HFFc6 (cell line): ENCODE measurements around the gene FTSJ1. TPM values are rescaled to one million over a fixed set of nuclear protein-coding genes. Genes with fewer than 3 reads are reported as not detected.

ENCODE experiments used
- DNase-seq: peaks from one replicate; pipeline ENCODE4 v3.0.0-alpha.2; 2018
- H3K27ac Mint-ChIP-seq: 2 replicates; pipeline ENCODE4 v1.8.0; 2020; ENCODE audit warnings: mild to moderate bottlenecking, mixed read lengths
- H3K27me3 Mint-ChIP-seq: 2 replicates; pipeline ENCODE4 v1.8.0; 2021; ENCODE audit warnings: mild to moderate bottlenecking, moderate library complexity, mixed read lengths; ENCODE audit not compliant: insufficient read depth
- H3K36me3 Mint-ChIP-seq: 2 replicates; pipeline ENCODE4 v1.8.0; 2021; ENCODE audit warnings: low read depth, mixed read lengths
- H3K4me1 Mint-ChIP-seq: 2 replicates; pipeline ENCODE4 v1.8.0; 2020; ENCODE audit warnings: low read depth, mixed read lengths
- H3K4me3 Mint-ChIP-seq: 2 replicates; pipeline ENCODE4 v1.8.0; 2020; ENCODE audit warnings: mild to moderate bottlenecking, moderate library complexity, mixed read lengths
- H3K9me3 Mint-ChIP-seq: 2 replicates; pipeline ENCODE4 v1.8.0; 2020; ENCODE audit warnings: mild to moderate bottlenecking, mixed read lengths
- CTCF ChIP-seq: fragments of 200-600 bp; sonication (generic); IDR thresholded peaks from 2 replicates; pipeline ENCODE4 v1.5.0; 2021; ENCODE audit warnings: antibody characterized with exemption, mild to moderate bottlenecking
- total RNA-seq, 6 experiments: library from RNA; stranded (reverse); fragmentation: NEBNext Ultra II Directional; extraction: Animal tissue kit (Norgen Biotek cat#: 25700); gene quantifications; 2 replicates in 1 of 6; 3 replicates in 5 of 6; pipeline ENCODE4 v1.2.3, GENCODE V29; 2021

The FTSJ1 gene
- total RNA-seq, 6 experiments from 2014 or later = 51.5 to 66.7 (median 59.7) TPM

DNA sequence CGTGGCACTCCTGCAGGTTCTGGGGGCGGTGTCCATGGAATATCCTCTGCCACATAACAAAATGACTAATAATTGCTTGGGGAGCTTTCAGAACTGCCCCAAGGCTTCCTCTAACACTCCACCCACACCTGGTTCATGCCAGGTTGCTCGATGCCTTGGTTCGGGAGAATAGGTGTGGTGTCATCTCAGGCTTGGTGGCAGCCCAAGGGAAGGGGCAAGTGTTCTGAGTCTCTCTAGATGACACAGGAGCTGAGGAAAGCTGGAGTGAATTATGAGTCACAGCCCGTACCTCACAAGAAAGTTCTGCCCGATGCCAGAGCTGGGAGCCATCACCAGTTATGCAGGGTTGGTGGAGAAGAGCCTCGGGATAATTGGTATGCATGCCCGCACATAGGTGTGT lies 14.7 kb downstream of the FTSJ1 start:
- Mint-ChIP-seq H3K9me3 (no peaks in the 10 kb centered on the region), H3K27me3 (peaks cover 2% of the 10 kb centered on the region), H3K4me3 (no peak overlapping the region; the same call in 1 of the 2 replicates), H3K36me3 (peaks cover 5% of the 10 kb centered on the region; the same call in 1 of the 2 replicates), H3K27ac (peak overlapping the region; percentile 84), H3K4me1 (peaks cover 40% of the 10 kb centered on the region)
- TF ChIP-seq CTCF = no peak
- peak; percentile 19 for DNase-seq

GRCh38 chrX:48491809-48492208 lies 15.8 kb downstream of the FTSJ1 start:
- Mint-ChIP-seq H3K27ac (peak overlapping the region; percentile 90), H3K36me3 (peaks cover 5% of the 10 kb centered on the region; the same call in 1 of the 2 replicates), H3K4me1 (peaks cover 46% of the 10 kb centered on the region), H3K9me3 (no peaks in the 10 kb centered on the region), H3K27me3 (peaks cover 3% of the 10 kb centered on the region), H3K4me3 (no peak overlapping the region)
- TF ChIP-seq CTCF = no peak
- no peak for DNase-seq

DNA sequence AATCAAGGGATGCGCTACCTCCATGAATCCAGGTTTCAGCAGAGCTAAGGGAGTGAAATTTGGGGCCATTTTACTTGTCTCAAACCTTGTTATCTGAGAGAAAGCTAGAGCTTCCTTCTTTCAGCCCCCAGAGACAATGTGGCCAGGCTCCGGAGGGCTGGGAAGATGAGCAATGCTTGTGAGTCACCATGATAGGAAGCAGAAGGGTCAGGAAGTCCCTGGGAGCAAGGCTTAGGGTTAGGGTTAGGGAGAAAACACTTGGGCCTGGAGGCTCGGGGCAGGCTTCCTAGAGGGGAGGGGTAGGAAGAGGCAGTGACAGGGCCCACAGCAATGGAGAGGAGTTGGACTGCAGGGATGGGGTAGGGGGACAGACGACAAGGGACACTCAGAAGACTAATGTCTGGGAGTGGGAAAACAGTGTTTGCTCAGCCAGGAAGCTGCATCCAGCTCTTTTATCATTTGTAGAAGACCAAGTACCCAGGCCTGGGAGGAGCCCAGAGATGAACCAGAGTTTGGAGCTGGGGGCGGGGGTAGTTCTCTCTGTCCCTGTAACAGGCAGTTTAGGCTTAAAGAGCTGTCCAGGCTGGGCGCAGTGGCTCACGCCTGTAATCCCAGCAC lies 16.4 kb downstream of the FTSJ1 start:
- Mint-ChIP-seq H3K4me1 (peaks cover 42% of the 10 kb centered on the region), H3K36me3 (no peaks in the 10 kb centered on the region), H3K9me3 (no peaks in the 10 kb centered on the region), H3K27me3 (peaks cover 3% of the 10 kb centered on the region), H3K4me3 (no peak overlapping the region), H3K27ac (peak overlapping the region; percentile 90)
- peak; percentile 15 for DNase-seq
- no peak for TF ChIP-seq CTCF

DNA sequence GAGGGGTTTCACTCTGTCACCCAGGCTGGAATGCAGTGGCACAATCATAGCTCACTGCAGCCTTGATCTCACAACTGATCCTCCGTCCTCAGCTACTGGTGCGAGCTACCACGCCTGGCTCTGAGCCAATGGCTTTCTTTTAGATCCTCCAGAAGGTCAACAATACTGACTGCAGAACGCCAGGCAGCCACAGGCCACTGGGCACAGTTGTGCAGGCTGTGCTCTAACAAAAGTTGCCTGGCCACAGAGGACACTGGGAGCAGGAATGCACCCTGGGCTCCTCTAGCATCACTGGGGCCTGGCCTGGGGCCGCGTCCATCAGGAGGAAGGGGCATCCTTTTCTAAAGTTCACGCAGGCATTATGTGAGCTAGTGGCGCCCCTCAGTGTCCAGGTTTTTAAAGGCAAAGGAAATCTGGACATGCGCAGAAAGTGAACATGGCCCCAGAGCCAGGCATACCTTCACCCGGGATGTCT lies 17.9 kb downstream of the FTSJ1 start:
- H3K4me3 Mint-ChIP-seq = no peak overlapping the region
- no peaks in the 10 kb centered on the region for H3K36me3 Mint-ChIP-seq
- peak; percentile 35 for DNase-seq
- TF ChIP-seq CTCF = peak; percentile 62
- peaks cover 3% of the 10 kb centered on the region for H3K27me3 Mint-ChIP-seq
- no peak overlapping the region for H3K27ac Mint-ChIP-seq
- H3K9me3 Mint-ChIP-seq = no peaks in the 10 kb centered on the region
- peaks cover 51% of the 10 kb centered on the region for H3K4me1 Mint-ChIP-seq

DNA sequence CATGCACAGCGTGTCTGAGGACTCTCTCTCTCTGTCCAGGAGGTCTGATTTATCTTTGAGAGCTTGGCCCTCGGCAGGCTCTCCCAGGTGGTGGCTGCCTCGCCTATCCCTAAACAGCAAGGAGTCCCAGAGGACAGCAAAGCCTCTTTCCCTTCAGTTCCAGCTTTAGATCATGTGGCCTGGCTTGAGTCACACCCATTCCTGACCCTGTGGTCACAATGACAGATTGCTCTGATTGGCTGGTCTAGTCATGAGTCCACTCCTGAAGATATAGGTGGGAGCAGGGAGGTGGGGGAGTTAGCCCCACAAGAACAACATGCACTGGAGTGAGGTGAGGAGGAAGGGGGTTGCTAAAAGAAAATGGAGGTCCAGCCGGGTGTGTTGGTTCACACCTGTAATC lies 20.7 kb downstream of the FTSJ1 start:
- DNase-seq = peak; percentile 18
- Mint-ChIP-seq H3K4me1 (peaks cover 42% of the 10 kb centered on the region), H3K36me3 (no peaks in the 10 kb centered on the region), H3K9me3 (no peaks in the 10 kb centered on the region), H3K27ac (peak overlapping the region; percentile 8; the same call in 1 of the 2 replicates), H3K4me3 (no peak overlapping the region; the same call in 1 of the 2 replicates), H3K27me3 (peaks cover 3% of the 10 kb centered on the region)
- no peak for TF ChIP-seq CTCF
